GM12878 (cell line): ENCODE data around the gene IKZF1. TPM values are rescaled to one million over a fixed set of nuclear protein-coding genes. Genes with fewer than 3 reads are reported as not detected.

Experiments
- BCL11A ChIP-seq: IDR thresholded peaks from 2 replicates; pipeline ENCODE4 v1.6.1; 2011; ENCODE audit warnings: low read depth, low read length
- BHLHE40 ChIP-seq, 2 experiments: fragments of 450-650 bp in 1 of 2; IDR thresholded peaks; 2 replicates each; pipeline ENCODE4 v1.6.1; 2011 to 2017; ENCODE audit warnings: low read depth in 2 of 2, borderline replicate concordance in 1 of 2, improper control_type of control experiment in 1 of 2, low read length in 1 of 2, mild to moderate bottlenecking in 1 of 2
- BRCA1 ChIP-seq: IDR thresholded peaks from 2 replicates; pipeline ENCODE4 v1.6.1; 2011; ENCODE audit warnings: low read depth, low read length, improper control_type of control experiment
- CBX5 ChIP-seq: sonication (generic); IDR thresholded peaks from 2 replicates; pipeline ENCODE4 v1.6.1; 2016; ENCODE audit warnings: low read depth, moderate library complexity, mild to moderate bottlenecking, inconsistent platforms
- CREB1 ChIP-seq: IDR thresholded peaks from 2 replicates; pipeline ENCODE4 v1.6.1; 2012; ENCODE audit warnings: low read depth, mild to moderate bottlenecking, inconsistent platforms
- DPF2 ChIP-seq: fragments of 450-650 bp; IDR thresholded peaks from 2 replicates; pipeline ENCODE4 v1.6.1; 2017; ENCODE audit warnings: mild to moderate bottlenecking
- ELK1 ChIP-seq: IDR thresholded peaks from 2 replicates; pipeline ENCODE4 v1.6.1; 2012; ENCODE audit warnings: low read depth, low read length, improper control_type of control experiment
- GABPA ChIP-seq: IDR thresholded peaks from 2 replicates; pipeline ENCODE4 v1.6.1; 2014; ENCODE audit warnings: antibody characterized with exemption, low read depth, mild to moderate bottlenecking, inconsistent platforms
- HCFC1 ChIP-seq: fragments of 150-350 bp; IDR thresholded peaks from 2 replicates; pipeline ENCODE4 v1.6.1; 2014; ENCODE audit warnings: low read length
- IKZF1 ChIP-seq: fragments of 450-650 bp; conservative IDR thresholded peaks from 2 replicates; pipeline ENCODE4 v1.6.1; 2017; ENCODE audit warnings: antibody characterized with exemption, mild to moderate bottlenecking
- MYB ChIP-seq: fragments of 150-350 bp; IDR thresholded peaks from 2 replicates; pipeline ENCODE4 v1.6.1; 2014; ENCODE audit warnings: mild to moderate bottlenecking, low read depth, low read length, borderline replicate concordance
- POLR2A ChIP-seq: IDR thresholded peaks from 2 replicates; pipeline ENCODE4 v1.6.1; 2011; ENCODE audit warnings: low read depth, mild to moderate bottlenecking, low read length
- POU2F2 ChIP-seq: IDR thresholded peaks from 3 replicates; pipeline ENCODE4 v1.6.1; 2011; ENCODE audit warnings: low read depth, mild to moderate bottlenecking, low read length, borderline replicate concordance
- RFX5 ChIP-seq: IDR thresholded peaks from 2 replicates; pipeline ENCODE4 v1.6.1; 2011; ENCODE audit warnings: low read depth, low read length, improper control_type of control experiment
- SIX5 ChIP-seq: IDR thresholded peaks from 2 replicates; pipeline ENCODE4 v1.6.1; 2011; ENCODE audit warnings: mild to moderate bottlenecking, low read depth, low read length, moderate library complexity; ENCODE audit not compliant: severe bottlenecking
- SMAD1 ChIP-seq: fragments of 450-650 bp; IDR thresholded peaks from 2 replicates; pipeline ENCODE4 v1.6.1; 2018; ENCODE audit warnings: mild to moderate bottlenecking, low read depth; ENCODE audit not compliant: partially characterized antibody
- SREBF1 ChIP-seq: IDR thresholded peaks from 2 replicates; pipeline ENCODE4 v1.6.1; 2012; ENCODE audit warnings: mild to moderate bottlenecking, low read length
- ZNF217 ChIP-seq: fragments of 450-650 bp; IDR thresholded peaks from 2 replicates; pipeline ENCODE4 v1.6.1; 2017; ENCODE audit warnings: antibody characterized with exemption, mild to moderate bottlenecking
- ZNF24 ChIP-seq: fragments of 450-650 bp; IDR thresholded peaks from 2 replicates; pipeline ENCODE4 v1.6.1; 2017; ENCODE audit warnings: antibody characterized with exemption, mild to moderate bottlenecking
- ZNF622 ChIP-seq: fragments of 450-650 bp; IDR thresholded peaks from 2 replicates; pipeline ENCODE4 v1.6.1; 2017; ENCODE audit warnings: mild to moderate bottlenecking, inconsistent platforms
- ZNF687 ChIP-seq: fragments of 450-650 bp; IDR thresholded peaks from 2 replicates; pipeline ENCODE4 v1.6.1; 2017; ENCODE audit warnings: mild to moderate bottlenecking, moderate library complexity
- polyA plus RNA-seq, 11 experiments: library from polyadenylated mRNA; depleted of rRNA in 4 of 11; unstranded in 6 of 11; stranded (reverse) in 5 of 11; fragments of >200 nt; fragmentation: Nextera tagmentation in 4 of 11; fragmentation: Illumina TruSeq in 1 of 11; extraction: Ambion mirVana in 4 of 11; extraction: Trizol in 1 of 11; gene quantifications; 1 replicate in 1 of 11; 2 replicates in 10 of 11; pipeline versions ENCODE4 v1.2.1 to v1.2.3, GENCODE V29; 2011 to 2016; ENCODE audit warnings: inconsistent platforms in 2 of 11, missing spikeins in 2 of 11, low read depth in 1 of 11
- total RNA-seq, 4 experiments: library from RNA; depleted of rRNA in 3 of 4; stranded (reverse); fragments of >200 nt in 3 of 4; fragmentation: Illumina TruSeq in 1 of 4; extraction: Trizol in 1 of 4; gene quantifications; 2 replicates each; pipeline versions ENCODE4 v1.2.1 to v1.2.3, GENCODE V29; 2013 to 2021
- TF ChIP-seq, protein P1 (sequence below): fragments of 450-650 bp; formaldehyde crosslinking; IDR thresholded peaks from 2 replicates; pipeline ENCODE4 v1.4.0; 2020; ENCODE audit warnings: mild to moderate bottlenecking, moderate library complexity
- TF ChIP-seq, protein P2 (sequence below): fragments of 450-650 bp; IDR thresholded peaks from 2 replicates; pipeline ENCODE4 v1.6.1; 2017; ENCODE audit warnings: mild to moderate bottlenecking

The IKZF1 gene
- total and polyA plus RNA-seq, 10 of the 15 experiments (the other 5 are each of a cell fraction or from before 2014, with no cell fraction given), result 27.2 to 125 (median 71.6) TPM

DNA sequence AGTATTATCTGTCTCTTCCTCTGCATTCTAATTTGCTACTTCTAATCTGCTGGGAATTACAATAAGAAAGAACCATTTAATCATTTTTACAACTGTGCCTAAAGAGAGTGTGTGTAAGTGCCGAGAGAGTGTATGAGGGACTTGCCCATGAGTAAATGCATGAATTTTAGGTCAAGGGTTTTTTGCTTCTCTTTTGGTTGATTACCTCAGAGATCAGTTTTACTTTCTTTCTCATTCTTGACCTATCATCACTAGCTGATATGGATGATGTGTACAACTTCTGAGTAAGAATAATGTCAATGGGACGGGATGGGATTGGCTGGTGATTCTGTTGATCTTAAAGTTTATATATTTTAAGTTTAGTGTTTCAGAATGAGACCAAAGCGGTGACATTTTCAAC, 47.8 kb downstream of the IKZF1 start (continued):
- TF ChIP-seq GABPA, result peak; percentile 36; the same call in 1 of the 2 replicates
- TF ChIP-seq, protein P1, sequence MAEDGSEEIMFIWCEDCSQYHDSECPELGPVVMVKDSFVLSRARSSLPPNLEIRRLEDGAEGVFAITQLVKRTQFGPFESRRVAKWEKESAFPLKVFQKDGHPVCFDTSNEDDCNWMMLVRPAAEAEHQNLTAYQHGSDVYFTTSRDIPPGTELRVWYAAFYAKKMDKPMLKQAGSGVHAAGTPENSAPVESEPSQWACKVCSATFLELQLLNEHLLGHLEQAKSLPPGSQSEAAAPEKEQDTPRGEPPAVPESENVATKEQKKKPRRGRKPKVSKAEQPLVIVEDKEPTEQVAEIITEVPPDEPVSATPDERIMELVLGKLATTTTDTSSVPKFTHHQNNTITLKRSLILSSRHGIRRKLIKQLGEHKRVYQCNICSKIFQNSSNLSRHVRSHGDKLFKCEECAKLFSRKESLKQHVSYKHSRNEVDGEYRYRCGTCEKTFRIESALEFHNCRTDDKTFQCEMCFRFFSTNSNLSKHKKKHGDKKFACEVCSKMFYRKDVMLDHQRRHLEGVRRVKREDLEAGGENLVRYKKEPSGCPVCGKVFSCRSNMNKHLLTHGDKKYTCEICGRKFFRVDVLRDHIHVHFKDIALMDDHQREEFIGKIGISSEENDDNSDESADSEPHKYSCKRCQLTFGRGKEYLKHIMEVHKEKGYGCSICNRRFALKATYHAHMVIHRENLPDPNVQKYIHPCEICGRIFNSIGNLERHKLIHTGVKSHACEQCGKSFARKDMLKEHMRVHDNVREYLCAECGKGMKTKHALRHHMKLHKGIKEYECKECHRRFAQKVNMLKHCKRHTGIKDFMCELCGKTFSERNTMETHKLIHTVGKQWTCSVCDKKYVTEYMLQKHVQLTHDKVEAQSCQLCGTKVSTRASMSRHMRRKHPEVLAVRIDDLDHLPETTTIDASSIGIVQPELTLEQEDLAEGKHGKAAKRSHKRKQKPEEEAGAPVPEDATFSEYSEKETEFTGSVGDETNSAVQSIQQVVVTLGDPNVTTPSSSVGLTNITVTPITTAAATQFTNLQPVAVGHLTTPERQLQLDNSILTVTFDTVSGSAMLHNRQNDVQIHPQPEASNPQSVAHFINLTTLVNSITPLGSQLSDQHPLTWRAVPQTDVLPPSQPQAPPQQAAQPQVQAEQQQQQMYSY (CRISPR knock-in tag), result no peak
- TF ChIP-seq ELK1, result no peak
- no peak for TF ChIP-seq POLR2A
- peak; percentile 88 for TF ChIP-seq ZNF24
- TF ChIP-seq MYB, result no peak
- TF ChIP-seq ZNF687, result no peak
- TF ChIP-seq SREBF1, result no peak
- TF ChIP-seq IKZF1, result no peak
- TF ChIP-seq CBX5, result no peak
- TF ChIP-seq, protein P2, sequence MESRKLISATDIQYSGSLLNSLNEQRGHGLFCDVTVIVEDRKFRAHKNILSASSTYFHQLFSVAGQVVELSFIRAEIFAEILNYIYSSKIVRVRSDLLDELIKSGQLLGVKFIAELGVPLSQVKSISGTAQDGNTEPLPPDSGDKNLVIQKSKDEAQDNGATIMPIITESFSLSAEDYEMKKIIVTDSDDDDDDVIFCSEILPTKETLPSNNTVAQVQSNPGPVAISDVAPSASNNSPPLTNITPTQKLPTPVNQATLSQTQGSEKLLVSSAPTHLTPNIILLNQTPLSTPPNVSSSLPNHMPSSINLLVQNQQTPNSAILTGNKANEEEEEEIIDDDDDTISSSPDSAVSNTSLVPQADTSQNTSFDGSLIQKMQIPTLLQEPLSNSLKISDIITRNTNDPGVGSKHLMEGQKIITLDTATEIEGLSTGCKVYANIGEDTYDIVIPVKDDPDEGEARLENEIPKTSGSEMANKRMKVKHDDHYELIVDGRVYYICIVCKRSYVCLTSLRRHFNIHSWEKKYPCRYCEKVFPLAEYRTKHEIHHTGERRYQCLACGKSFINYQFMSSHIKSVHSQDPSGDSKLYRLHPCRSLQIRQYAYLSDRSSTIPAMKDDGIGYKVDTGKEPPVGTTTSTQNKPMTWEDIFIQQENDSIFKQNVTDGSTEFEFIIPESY, result no peak
- TF ChIP-seq BHLHE40 (IDR thresholded peaks at IDR 0.05; ENCODE audit: borderline replicate concordance in 1 of 2, low read depth in 2 of 2, low read length in 1 of 2), result peak; percentile 19 to 50; a peak in 1 of 4 replicates
- no peak for TF ChIP-seq HCFC1
- TF ChIP-seq POU2F2, result peak; percentile 76; the same call in 2 of the 3 replicates
- TF ChIP-seq BRCA1, result no peak
- peak; percentile 85 for TF ChIP-seq CREB1
- no peak for TF ChIP-seq SIX5
- peak; percentile 76 for TF ChIP-seq RFX5
- TF ChIP-seq ZNF217, result no peak
- no peak for TF ChIP-seq DPF2
- TF ChIP-seq SMAD1, result no peak
- TF ChIP-seq BCL11A, result peak; percentile 57; the same call in 1 of the 2 replicates
- TF ChIP-seq ZNF622, result no peak
